Stimulated activated memory B cell treated with anti-CD40 and anti-IgM and Interleukin-4, amounts not matched to agents 10 μg/mL and 1 μg/mL and 100 μg/mL, for 72 hours (primary cell): ENCODE data around the gene SGMS1.
A peak's percentile ranks its signal among the peaks of the same experiment; 100 is the strongest.
"Not testable (repeated sequence)": the region's sequence is repeated elsewhere in the genome, so short reads cannot be mapped to it uniquely, and the experiment has no call there.

Experiments used
- ATAC-seq: fragments of 150-1000 bp; cut with Tn5 transposase; 2 replicates; pipeline ENCODE4 v1.10.0; 2021
- H3K27ac Mint-ChIP-seq: one replicate; pipeline ENCODE4 v1.8.0; 2022; ENCODE audit warnings: mild to moderate bottlenecking, mixed read lengths
- H3K27me3 Mint-ChIP-seq: one replicate; pipeline ENCODE4 v1.8.0; 2022; ENCODE audit warnings: mixed read lengths
- H3K36me3 Mint-ChIP-seq: one replicate; pipeline ENCODE4 v1.8.0; 2022; ENCODE audit warnings: mixed read lengths
- H3K4me1 Mint-ChIP-seq: one replicate; pipeline ENCODE4 v1.8.0; 2022; ENCODE audit warnings: mixed read lengths
- H3K4me3 Mint-ChIP-seq: one replicate; pipeline ENCODE4 v1.8.0; 2022; ENCODE audit warnings: mild to moderate bottlenecking, moderate library complexity, mixed read lengths
- H3K9me3 Mint-ChIP-seq: one replicate; pipeline ENCODE4 v1.8.0; 2022; ENCODE audit warnings: mixed read lengths

The SGMS1 gene

GRCh38 chr10:50623663-50624412 lies at the start of gene SGMS1:
Gene SGMS1 (minus strand): TSS chr10:50623956. CDS start chr10:50344114, 279,842 bp downstream.
- Mint-ChIP-seq H3K4me1 (peaks cover 31% of the 10 kb centered on the region), H3K27me3 (no peaks in the 10 kb centered on the region), H3K9me3 (no peaks in the 10 kb centered on the region), H3K4me3 (peak within 1 kb of the TSS; percentile 90), H3K27ac (peak within 1 kb of the TSS; percentile 81), H3K36me3 (no peaks in the 10 kb centered on the region)
- peak; percentile 72 for ATAC-seq

DNA sequence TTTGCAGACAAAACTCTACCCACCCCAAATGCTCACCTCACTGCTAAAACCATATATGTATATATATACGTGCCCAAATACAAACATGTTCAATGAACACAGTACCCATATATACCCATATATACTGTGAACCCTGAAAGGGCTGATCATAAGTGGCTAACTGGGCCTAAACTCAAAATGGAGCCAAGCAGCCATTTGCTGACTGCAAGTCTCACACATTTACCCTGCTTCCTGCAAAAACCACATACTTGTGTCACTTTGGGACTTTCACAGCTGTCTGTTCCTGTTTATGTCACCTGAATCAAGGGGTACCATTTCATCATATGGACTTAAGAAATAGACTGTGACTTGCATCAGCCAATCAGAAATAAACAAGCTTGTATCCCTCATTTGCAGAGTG lies 48.4 kb upstream of the SGMS1 start:
- H3K36me3 Mint-ChIP-seq, H3K4me3 Mint-ChIP-seq, H3K27me3 Mint-ChIP-seq, ATAC-seq, H3K9me3 Mint-ChIP-seq, H3K27ac Mint-ChIP-seq: not testable (repeated sequence)
- H3K4me1 Mint-ChIP-seq: peaks cover 14% of the 10 kb centered on the region

DNA sequence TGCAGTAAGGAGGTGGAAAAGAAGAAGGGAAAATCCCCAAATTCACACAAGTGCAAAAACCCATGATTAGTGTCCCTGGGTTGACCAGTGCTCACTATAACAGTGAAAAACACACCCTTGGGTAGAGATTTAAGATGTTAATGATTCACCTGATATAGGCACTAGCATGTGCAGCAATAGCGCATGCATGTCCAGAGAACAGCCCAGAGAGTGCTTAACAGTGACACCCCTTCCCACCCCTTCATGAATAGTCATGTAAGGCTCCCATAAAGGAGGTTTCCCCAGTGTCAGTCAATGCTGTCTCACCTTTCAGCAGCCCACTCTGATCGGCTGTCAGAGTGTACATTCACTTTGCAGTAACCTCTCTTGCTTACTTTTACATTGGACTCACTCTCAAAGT lies 47.9 kb upstream of the SGMS1 start:
- ATAC-seq, H3K4me3 Mint-ChIP-seq, H3K27ac Mint-ChIP-seq, H3K9me3 Mint-ChIP-seq, H3K36me3 Mint-ChIP-seq, H3K27me3 Mint-ChIP-seq: not testable (repeated sequence)
- peaks cover 14% of the 10 kb centered on the region for H3K4me1 Mint-ChIP-seq

GRCh38 chr10:50669957-50670356 lies 46.2 kb upstream of the SGMS1 start:
- H3K27ac Mint-ChIP-seq, H3K4me3 Mint-ChIP-seq, H3K9me3 Mint-ChIP-seq, H3K27me3 Mint-ChIP-seq, H3K36me3 Mint-ChIP-seq, ATAC-seq: not testable (repeated sequence)
- H3K4me1 Mint-ChIP-seq: peaks cover 14% of the 10 kb centered on the region

DNA sequence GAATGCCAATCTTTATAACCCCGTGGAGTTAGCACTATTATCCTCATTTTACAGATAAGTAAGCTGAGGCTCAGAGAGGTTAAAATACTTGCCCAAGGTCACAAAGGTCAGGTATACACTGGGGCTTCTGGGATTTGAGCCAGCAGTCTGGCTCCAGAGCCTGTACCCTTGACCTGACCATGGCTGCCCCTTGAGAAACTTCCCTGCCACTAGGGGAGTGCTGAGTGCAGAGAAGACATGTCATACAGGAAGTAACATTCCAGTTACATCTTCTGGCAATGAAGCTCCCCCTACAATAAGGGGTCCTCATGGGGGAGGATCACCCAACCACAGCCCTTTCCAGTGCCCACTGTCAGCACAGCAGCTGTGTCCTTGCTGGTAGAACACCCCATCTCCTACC lies 43.6 kb upstream of the SGMS1 start:
- not testable (repeated sequence) for ATAC-seq, H3K27ac Mint-ChIP-seq, H3K36me3 Mint-ChIP-seq, H3K27me3 Mint-ChIP-seq, H3K9me3 Mint-ChIP-seq, H3K4me3 Mint-ChIP-seq
- peaks cover 14% of the 10 kb centered on the region for H3K4me1 Mint-ChIP-seq

DNA sequence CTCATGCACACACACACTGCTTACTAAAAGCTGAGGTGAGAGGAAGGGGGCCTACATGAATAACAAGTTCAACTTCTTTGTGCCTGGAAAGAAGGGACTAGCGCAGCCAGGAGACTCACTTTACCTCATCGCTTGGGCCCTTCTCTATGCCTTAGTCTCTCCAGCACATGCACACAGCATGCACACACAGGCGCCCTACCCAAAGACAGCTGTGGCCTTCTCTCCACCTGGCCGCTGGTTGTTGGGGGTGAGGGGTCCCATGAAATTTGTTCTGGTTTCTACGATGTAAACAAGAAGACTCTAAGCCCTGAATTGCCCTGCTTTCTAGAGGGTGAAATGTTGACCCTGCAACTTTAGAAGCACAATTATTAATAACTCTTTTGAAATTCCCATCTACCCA lies 38.7 kb upstream of the SGMS1 start:
- ATAC-seq, H3K4me3 Mint-ChIP-seq, H3K9me3 Mint-ChIP-seq, H3K27me3 Mint-ChIP-seq, H3K27ac Mint-ChIP-seq, H3K36me3 Mint-ChIP-seq: not testable (repeated sequence)
- peaks cover 19% of the 10 kb centered on the region for H3K4me1 Mint-ChIP-seq

GRCh38 chr10:50661563-50661962 lies 37.8 kb upstream of the SGMS1 start:
- not testable (repeated sequence) for ATAC-seq, H3K27ac Mint-ChIP-seq, H3K36me3 Mint-ChIP-seq, H3K9me3 Mint-ChIP-seq, H3K4me3 Mint-ChIP-seq, H3K27me3 Mint-ChIP-seq
- peaks cover 19% of the 10 kb centered on the region for H3K4me1 Mint-ChIP-seq

GRCh38 chr10:50659865-50660730 lies 36.3 kb upstream of the SGMS1 start:
- not testable (repeated sequence) for H3K27me3 Mint-ChIP-seq, H3K9me3 Mint-ChIP-seq, H3K36me3 Mint-ChIP-seq
- peak; percentile 94 for ATAC-seq
- Mint-ChIP-seq H3K4me1 (peaks cover 19% of the 10 kb centered on the region), H3K4me3 (peak overlapping the region; percentile 81), H3K27ac (peak overlapping the region; percentile 75)

DNA sequence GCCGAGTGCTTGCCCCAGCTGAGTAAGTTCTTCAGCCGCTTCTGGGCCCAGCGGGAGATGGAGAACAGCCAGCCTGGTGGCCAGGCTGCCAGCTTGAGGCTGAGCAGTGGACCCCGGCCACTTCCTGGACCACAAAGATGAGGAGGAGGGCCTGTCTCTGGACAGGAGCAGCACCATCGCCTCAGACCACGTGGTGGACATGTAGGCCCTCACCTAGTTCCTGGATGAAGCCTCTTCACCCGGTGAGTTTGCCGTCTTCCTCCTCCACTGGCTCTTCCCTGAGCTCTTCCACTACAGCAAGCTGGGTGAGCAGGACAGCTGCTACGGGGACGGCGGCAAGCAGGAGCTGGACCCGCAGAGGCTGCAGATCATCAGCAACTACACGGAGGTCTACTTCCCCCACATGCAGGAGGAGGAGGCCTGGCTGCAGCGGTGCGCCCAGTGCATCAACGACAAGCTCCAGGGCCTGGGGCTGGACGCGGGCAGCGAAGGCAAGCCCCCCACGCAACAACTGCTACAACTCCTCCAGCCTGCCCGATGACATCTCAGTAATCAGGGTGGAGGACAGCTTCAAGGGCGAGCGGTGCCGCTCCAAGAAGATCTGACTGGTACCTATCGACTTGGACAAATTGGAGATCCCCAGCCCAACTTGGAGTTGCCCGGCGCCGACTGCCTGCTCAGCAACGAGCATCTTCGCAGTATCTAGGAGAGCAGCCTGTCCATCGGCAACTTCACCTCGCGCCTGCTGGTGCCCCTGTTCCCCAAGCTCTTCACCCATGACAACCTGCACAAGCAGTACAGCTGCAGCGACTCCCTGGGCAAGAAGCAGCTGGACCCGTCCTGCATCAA lies 35.5 kb upstream of the SGMS1 start:
- Mint-ChIP-seq H3K4me1 (peaks cover 25% of the 10 kb centered on the region), H3K4me3 (peak overlapping the region; percentile 81), H3K27ac (peak overlapping the region; percentile 75)
- H3K9me3 Mint-ChIP-seq, H3K27me3 Mint-ChIP-seq, H3K36me3 Mint-ChIP-seq: not testable (repeated sequence)
- ATAC-seq: peak; percentile 13

- Mint-ChIP-seq H3K4me3 (no peak overlapping the region), H3K4me1 (peaks cover 34% of the 10 kb centered on the region), H3K9me3 (no peaks in the 10 kb centered on the region), H3K36me3 (no peaks in the 10 kb centered on the region), H3K27me3 (no peaks in the 10 kb centered on the region), H3K27ac (no peak overlapping the region)
- no peak for ATAC-seq
These were observed 34.4 kb upstream of the SGMS1 start for GRCh38 chr10:50658165-50658564.

GRCh38 chr10:50653758-50654157 lies 30.0 kb upstream of the SGMS1 start:
- H3K9me3 Mint-ChIP-seq: no peaks in the 10 kb centered on the region
- H3K4me1 Mint-ChIP-seq: peaks cover 53% of the 10 kb centered on the region
- H3K4me3 Mint-ChIP-seq: no peak overlapping the region
- H3K27ac Mint-ChIP-seq: peak overlapping the region; percentile 14
- no peak for ATAC-seq
- no peaks in the 10 kb centered on the region for H3K27me3 Mint-ChIP-seq
- H3K36me3 Mint-ChIP-seq: no peaks in the 10 kb centered on the region

DNA sequence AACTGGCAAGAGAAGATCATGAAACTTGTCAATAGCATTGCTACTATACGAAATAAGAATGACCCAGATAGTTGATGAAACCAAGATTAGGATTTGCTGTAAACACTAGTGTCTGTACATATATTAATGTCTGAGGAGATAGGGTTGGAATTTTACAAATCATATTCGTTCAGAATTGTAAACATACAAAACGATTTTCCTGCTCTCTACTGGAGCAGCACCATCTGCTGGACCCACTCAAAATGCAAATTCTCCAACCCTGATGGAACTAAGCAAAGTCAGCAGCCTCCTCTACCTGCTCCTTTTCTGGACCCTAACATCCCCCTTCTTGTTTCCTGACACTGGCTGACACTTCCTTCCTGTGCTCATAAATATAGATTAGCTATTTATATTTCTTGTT lies 29.4 kb upstream of the SGMS1 start:
- H3K9me3 Mint-ChIP-seq: no peaks in the 10 kb centered on the region
- ATAC-seq: no peak
- no peaks in the 10 kb centered on the region for H3K36me3 Mint-ChIP-seq

DNA sequence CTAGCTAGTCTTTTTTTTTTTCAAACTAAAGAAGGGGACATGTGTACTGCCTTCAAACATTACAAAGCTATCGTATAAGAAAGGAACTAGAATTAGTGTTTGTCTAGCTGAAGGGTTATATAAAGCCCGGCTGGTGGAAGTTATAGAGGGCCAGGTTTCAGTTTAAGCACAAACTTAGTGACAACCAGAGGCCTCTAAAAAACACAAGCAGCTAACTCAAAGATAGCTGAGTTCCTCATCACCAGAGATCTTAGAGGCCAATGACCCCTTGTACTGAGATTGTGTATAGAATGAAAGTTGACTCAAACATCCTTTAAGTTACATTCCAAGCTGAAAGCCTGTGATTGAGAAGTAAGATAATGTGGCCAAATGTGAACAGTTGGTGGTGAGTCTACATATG lies 28.1 kb upstream of the SGMS1 start:
- Mint-ChIP-seq H3K27me3 (no peaks in the 10 kb centered on the region), H3K9me3 (no peaks in the 10 kb centered on the region), H3K36me3 (no peaks in the 10 kb centered on the region), H3K27ac (no peak overlapping the region), H3K4me3 (no peak overlapping the region), H3K4me1 (peaks cover 59% of the 10 kb centered on the region)
- ATAC-seq: no peak

More for the DNA sequence above, 29.4 kb upstream of the SGMS1 start:
- H3K4me1 Mint-ChIP-seq: peaks cover 53% of the 10 kb centered on the region
- no peak overlapping the region for H3K4me3 Mint-ChIP-seq
- H3K27ac Mint-ChIP-seq: peak overlapping the region; percentile 14
- H3K27me3 Mint-ChIP-seq: no peaks in the 10 kb centered on the region

DNA sequence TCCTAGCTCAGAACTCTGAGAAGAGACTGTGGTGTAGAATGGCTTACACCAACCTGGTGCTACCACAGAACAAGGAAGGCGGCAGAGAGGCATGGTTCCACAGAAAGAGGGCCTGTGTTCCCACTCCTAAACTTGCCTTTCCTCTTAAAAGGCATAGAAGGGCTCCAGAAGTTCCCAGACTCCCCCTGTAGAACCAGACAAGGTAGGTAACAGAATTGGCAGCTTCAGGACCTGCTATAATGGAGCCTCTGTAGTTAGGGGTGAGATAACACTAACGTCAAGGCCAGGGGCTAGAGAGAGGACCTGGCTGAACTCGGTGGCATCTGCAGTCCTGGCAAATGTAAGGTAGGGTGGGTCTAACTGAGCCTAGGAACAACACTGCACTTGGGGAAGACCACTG lies 26.7 kb upstream of the SGMS1 start:
- no peak overlapping the region for H3K4me3 Mint-ChIP-seq
- no peaks in the 10 kb centered on the region for H3K36me3 Mint-ChIP-seq
- peaks cover 59% of the 10 kb centered on the region for H3K4me1 Mint-ChIP-seq
- H3K27ac Mint-ChIP-seq: no peak overlapping the region
- no peaks in the 10 kb centered on the region for H3K27me3 Mint-ChIP-seq
- no peak for ATAC-seq
- no peaks in the 10 kb centered on the region for H3K9me3 Mint-ChIP-seq

DNA sequence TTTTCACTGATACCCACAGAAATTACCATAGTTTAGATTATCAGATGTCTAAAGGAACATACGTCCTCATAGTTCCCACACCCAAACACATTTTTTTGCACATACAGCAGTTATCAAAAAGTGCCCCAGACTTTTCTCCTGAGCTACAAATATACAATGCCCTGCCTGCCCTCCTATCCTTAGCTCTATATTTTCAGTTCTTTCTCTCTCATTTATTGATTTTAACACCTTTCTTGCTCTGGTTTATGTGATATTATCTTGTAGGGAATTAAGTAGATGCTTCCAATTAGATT lies 25.1 kb upstream of the SGMS1 start:
- peaks cover 50% of the 10 kb centered on the region for H3K4me1 Mint-ChIP-seq
- no peaks in the 10 kb centered on the region for H3K36me3 Mint-ChIP-seq
- no peaks in the 10 kb centered on the region for H3K9me3 Mint-ChIP-seq
- H3K27ac Mint-ChIP-seq: peak overlapping the region; percentile 74
- H3K4me3 Mint-ChIP-seq: no peak overlapping the region
- no peak for ATAC-seq
- H3K27me3 Mint-ChIP-seq: no peaks in the 10 kb centered on the region
